ENCODE measurements around the gene MED12L.

- TF ChIP-seq POLR2A (IDR thresholded peaks at IDR 0.05) = no peak
- TF ChIP-seq, protein P1, sequence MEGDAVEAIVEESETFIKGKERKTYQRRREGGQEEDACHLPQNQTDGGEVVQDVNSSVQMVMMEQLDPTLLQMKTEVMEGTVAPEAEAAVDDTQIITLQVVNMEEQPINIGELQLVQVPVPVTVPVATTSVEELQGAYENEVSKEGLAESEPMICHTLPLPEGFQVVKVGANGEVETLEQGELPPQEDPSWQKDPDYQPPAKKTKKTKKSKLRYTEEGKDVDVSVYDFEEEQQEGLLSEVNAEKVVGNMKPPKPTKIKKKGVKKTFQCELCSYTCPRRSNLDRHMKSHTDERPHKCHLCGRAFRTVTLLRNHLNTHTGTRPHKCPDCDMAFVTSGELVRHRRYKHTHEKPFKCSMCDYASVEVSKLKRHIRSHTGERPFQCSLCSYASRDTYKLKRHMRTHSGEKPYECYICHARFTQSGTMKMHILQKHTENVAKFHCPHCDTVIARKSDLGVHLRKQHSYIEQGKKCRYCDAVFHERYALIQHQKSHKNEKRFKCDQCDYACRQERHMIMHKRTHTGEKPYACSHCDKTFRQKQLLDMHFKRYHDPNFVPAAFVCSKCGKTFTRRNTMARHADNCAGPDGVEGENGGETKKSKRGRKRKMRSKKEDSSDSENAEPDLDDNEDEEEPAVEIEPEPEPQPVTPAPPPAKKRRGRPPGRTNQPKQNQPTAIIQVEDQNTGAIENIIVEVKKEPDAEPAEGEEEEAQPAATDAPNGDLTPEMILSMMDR (IDR thresholded peaks at IDR 0.05) = no peak
Observed at GRCh38 chr3:151047636-151048035, 37.8 kb upstream of the MED12L start.

Measured in thyroid gland (tissue), 4 donors.